Upper lobe of right lung (tissue), 1 donor: Measurements from ENCODE around the gene WDR62. TPM values are rescaled to one million over a fixed set of nuclear protein-coding genes. Genes with fewer than 3 reads are reported as not detected.
"Not testable (repeated sequence)": the region's sequence is repeated elsewhere in the genome, so short reads cannot be mapped to it uniquely, and the experiment has no call there.

ENCODE experiments used
- ATAC-seq: fragments of 200-7000 bp; cut with Tn5 transposase; one replicate; pipeline ENCODE4 v1.9.1; 2020; ENCODE audit warnings: mild to moderate bottlenecking, moderate library complexity
- DNase-seq: peaks from one replicate; pipeline ENCODE4 v3.0.0-alpha.2; 2020
- H3K27ac ChIP-seq: fragments of 200-600 bp; one replicate; pipeline ENCODE4 v1.8.0; 2022
- H3K27me3 ChIP-seq: fragments of 200-600 bp; one replicate; pipeline ENCODE4 v1.8.0; 2022; ENCODE audit warnings: mild to moderate bottlenecking
- H3K36me3 ChIP-seq: fragments of 200-600 bp; one replicate; pipeline ENCODE4 v1.8.0; 2022
- H3K4me1 ChIP-seq: fragments of 200-600 bp; one replicate; pipeline ENCODE4 v1.8.0; 2022
- H3K4me3 ChIP-seq: fragments of 200-600 bp; one replicate; pipeline ENCODE4 v1.8.0; 2022; ENCODE audit warnings: mild to moderate bottlenecking
- H3K9me3 ChIP-seq: fragments of 200-600 bp; one replicate; pipeline ENCODE4 v1.8.0; 2022
- CTCF ChIP-seq: fragments of 200-600 bp; IDR thresholded peaks from one replicate; pipeline ENCODE4 v1.8.0; 2022; ENCODE audit warnings: antibody characterized with exemption
- intact Hi-C: fragments of 100-400 bp; cut with DNase I; formaldehyde crosslinking; loops from one replicate; pipeline ENCODE4 v1.11.0; 2022
- total RNA-seq: library from RNA; stranded (reverse); fragmentation: NEBNext Ultra II Directional; extraction: Animal tissue kit (Norgen Biotek cat#: 25700); gene quantifications from one replicate; pipeline ENCODE4 v1.2.1, GENCODE V29; 2021
- donor health status: DM: no; HTN: yes; CAD: no; lungs with severe emphysema.

Gene WDR62
- total RNA-seq, 1 donor from 2014 or later = 0.93 TPM

DNA sequence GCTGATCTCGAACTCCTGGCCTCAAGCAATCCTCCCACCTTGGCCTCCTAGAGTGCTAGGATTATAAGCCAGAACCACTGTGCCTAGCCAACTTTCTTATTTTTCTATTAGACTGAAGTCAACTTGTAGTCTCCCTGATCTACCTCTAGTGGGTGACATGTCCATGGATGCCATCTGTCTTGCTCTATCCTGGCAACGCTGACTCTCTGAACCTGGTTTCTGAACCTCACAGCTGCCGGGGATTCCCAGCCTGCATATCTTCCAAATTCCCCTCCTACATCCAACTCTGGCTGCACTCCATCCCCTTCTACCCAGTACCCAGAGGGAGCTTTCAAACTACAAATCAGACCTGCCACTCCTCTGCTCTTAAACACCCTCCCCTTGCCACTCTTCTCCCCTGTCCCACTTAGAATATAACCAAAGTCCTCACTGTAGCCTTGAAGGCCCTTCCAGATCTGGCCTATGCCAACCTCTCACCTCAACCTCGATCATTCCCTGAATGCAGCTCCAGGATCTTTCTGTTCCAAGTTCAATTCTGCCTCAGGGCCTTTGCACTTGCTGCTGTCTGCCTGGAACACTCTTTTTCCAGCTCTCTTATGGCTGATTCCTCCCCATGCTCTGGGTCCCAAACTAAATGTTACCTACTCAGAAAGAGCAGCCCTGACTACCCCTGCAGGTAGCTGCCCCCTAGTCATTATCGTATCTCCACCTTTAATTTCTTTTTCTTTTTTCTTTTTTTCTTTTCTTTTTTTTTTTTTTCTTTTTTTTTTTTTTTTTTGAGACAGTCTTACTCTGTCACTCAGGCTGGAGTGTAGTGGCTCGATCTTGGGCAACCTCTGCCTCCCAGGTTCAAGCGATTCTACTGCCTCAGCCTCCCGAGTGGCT, 24.2 kb upstream of the WDR62 start:
- H3K36me3 ChIP-seq = peaks cover 8% of the 10 kb centered on the region
- no peaks in the 10 kb centered on the region for H3K27me3 ChIP-seq
- no peak for ATAC-seq
- H3K27ac ChIP-seq = no peak overlapping the region
- no peak for DNase-seq
- no peaks in the 10 kb centered on the region for H3K4me1 ChIP-seq
- intact Hi-C loops = no loop called here
- H3K4me3 ChIP-seq = no peak overlapping the region
- H3K9me3 ChIP-seq = no peaks in the 10 kb centered on the region
- no peak for TF ChIP-seq CTCF

- no peaks in the 10 kb centered on the region for H3K9me3 ChIP-seq
- peaks cover 9% of the 10 kb centered on the region for H3K36me3 ChIP-seq
- H3K4me3 ChIP-seq = no peak overlapping the region
- no peaks in the 10 kb centered on the region for H3K27me3 ChIP-seq
- DNase-seq = no peak
- no peak for ATAC-seq
- no peak for TF ChIP-seq CTCF
- no peak overlapping the region for H3K27ac ChIP-seq
- H3K4me1 ChIP-seq = no peaks in the 10 kb centered on the region
- intact Hi-C loops = no loop called here
These were observed 23.4 kb upstream of the WDR62 start for GRCh38 chr19:36031308-36031707.

GRCh38 chr19:36032251-36033104, 22.2 kb upstream of the WDR62 start, which contains the start of gene CLIP3:
CLIP3 (minus strand) TSS chr19:36032873; CDS start chr19:36032357, 516 bp downstream.
- no peak for TF ChIP-seq CTCF
- Histone ChIP-seq H3K4me1 (no peaks in the 10 kb centered on the region), H3K27me3 (no peaks in the 10 kb centered on the region), H3K27ac (peak within 1 kb of the TSS; percentile 30), H3K36me3 (peaks cover 9% of the 10 kb centered on the region), H3K9me3 (no peaks in the 10 kb centered on the region), H3K4me3 (peak within 1 kb of the TSS; percentile 48)
- no peak for DNase-seq
- peak; percentile 33 for ATAC-seq
- intact Hi-C loops = no loop called here

DNA sequence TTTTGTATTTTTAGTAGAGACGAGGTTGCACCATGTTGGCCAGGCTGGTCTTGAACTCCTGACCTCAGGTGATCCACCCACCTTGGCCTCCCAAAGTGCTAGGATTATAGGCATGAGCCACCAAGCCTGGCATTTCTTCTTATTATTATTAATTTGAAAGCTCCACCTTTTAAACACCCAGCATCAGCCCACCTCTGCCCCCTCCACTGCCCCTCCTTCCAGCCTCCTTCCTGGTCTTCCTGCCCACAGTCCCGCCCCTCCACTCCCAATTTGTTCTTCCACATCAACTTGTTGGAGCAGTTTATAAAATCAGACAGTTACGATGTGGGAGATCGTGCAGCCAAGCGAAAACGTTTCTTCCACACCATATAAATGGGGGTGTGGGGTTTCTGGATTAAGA, 14.2 kb upstream of the WDR62 start:
- H3K36me3 ChIP-seq = peaks cover under 1% of the 10 kb centered on the region
- H3K4me3 ChIP-seq = no peak overlapping the region
- no peaks in the 10 kb centered on the region for H3K9me3 ChIP-seq
- DNase-seq (no peak), ATAC-seq (no peak)
- no peaks in the 10 kb centered on the region for H3K4me1 ChIP-seq
- no peak overlapping the region for H3K27ac ChIP-seq
- H3K27me3 ChIP-seq = no peaks in the 10 kb centered on the region
- TF ChIP-seq CTCF = no peak
- intact Hi-C loops = no loop called here

DNA sequence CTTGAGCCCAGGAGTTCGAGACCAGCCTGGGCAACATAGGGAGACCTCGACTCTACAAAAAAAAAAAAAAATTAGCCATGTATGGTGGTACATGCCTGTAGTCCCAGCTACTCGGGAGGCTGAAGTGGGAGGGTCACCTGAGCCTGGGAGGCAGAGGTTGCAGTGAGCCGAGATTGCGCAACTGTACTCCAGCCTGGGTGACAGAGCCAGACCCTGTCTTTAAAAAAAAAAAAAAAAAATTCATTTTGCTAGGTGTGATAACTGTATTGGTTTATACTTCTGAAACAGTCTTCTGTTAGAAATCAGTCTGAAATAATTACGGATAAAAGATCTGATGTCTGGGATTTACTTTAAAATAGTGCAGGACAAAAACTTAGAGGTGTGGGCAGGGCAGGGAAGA, 13.6 kb upstream of the WDR62 start:
- H3K9me3 ChIP-seq, H3K36me3 ChIP-seq, H3K27ac ChIP-seq, DNase-seq, H3K27me3 ChIP-seq, H3K4me1 ChIP-seq, intact Hi-C loops, H3K4me3 ChIP-seq, ATAC-seq: not testable (repeated sequence)

DNA sequence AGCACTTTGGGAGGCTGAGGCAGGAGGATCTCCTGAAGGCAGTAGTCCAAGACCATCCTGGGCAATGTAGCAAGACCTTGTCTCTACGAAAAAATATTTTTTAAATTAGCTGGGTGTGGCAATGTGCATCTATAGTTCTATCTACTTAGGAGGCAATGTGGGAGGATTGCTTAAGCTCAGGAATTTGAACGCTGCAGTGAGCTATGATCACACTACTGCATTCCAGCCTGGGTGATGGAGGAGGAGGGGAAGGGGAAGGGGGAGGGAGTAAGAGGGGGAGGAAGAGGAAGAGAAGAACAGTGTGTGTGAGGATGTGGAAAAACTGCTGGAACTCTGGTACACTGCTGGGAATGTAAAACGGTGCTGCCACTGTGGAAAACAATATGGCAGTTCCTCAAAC, 12.9 kb upstream of the WDR62 start:
- no peak overlapping the region for H3K4me3 ChIP-seq
- H3K4me1 ChIP-seq = no peaks in the 10 kb centered on the region
- H3K9me3 ChIP-seq = no peaks in the 10 kb centered on the region
- no peak for DNase-seq
- H3K36me3 ChIP-seq = no peaks in the 10 kb centered on the region
- peak overlapping the region; percentile 1 for H3K27ac ChIP-seq
- no peaks in the 10 kb centered on the region for H3K27me3 ChIP-seq
- intact Hi-C loops = no loop called here
- no peak for TF ChIP-seq CTCF
- peak; percentile 86 for ATAC-seq
